HepG2 (cell line): Measurements from ENCODE around the gene FAT1. TPM values are rescaled to one million over a fixed set of nuclear protein-coding genes. Genes with fewer than 3 reads are reported as not detected.

ENCODE experiments used
- ATAC-seq: fragments of 200-7000 bp; cut with Tn5 transposase; 3 replicates; pipeline ENCODE4 v1.9.1; 2020; ENCODE audit warnings: mild to moderate bottlenecking, moderate library complexity
- BruUV-seq: library from RNA; stranded (reverse); fragments of 400-500 nt; replicated peaks from 2 replicates; lab custom pipeline; 2021; lab: Mats Ljungman, UMichigan
- CTCF ChIA-PET: fragments of 300-600 bp; formaldehyde crosslinking; extraction: SDS; loops from one replicate; lab custom pipeline; 2021; ENCODE audit warnings: low total read pairs, inconsistent platforms, low intra/inter-chr PET ratio; lab: Yijun Ruan, JAX
- POLR2A ChIA-PET: fragments of 350-600 bp; sonication (Branson Sonifier 250); formaldehyde crosslinking; loops from one replicate; lab custom pipeline; 2020; ENCODE audit warnings: antibody characterized with exemption, inconsistent platforms; lab: Yijun Ruan, JAX
- DNase-seq: peaks from one replicate; pipeline ENCODE4 v3.0.0-alpha.2; 2015; ENCODE audit warnings: low spot score
- FAIRE-seq: peaks from 3 replicates; lab custom pipeline; 2011; peaks lifted over from hg19 to GRCh38; lab: Jason Lieb, UNC
- H2AFZ ChIP-seq: one replicate; pipeline ENCODE4 v1.6.1; 2011; ENCODE audit warnings: low read length, inconsistent platforms
- H3K27ac ChIP-seq: fragments of 300-600 bp; 3 replicates; pipeline ENCODE4 v1.8.0; 2011; ENCODE audit warnings: mixed run types, mild to moderate bottlenecking, mixed read lengths, low read length, inconsistent platforms; ENCODE audit not compliant: insufficient read depth; ENCODE audit errors: extremely low read length
- H3K27me3 ChIP-seq, 2 experiments: fragments of 200-600 bp in 1 of 2; 2 replicates in 1 of 2; 3 replicates in 1 of 2; pipeline versions ENCODE4 v1.6.0 to v1.8.0; 2011; ENCODE audit warnings: low read length in 2 of 2, mild to moderate bottlenecking in 2 of 2, moderate library complexity in 2 of 2, inconsistent platforms in 1 of 2; ENCODE audit not compliant: insufficient read depth in 2 of 2, control insufficient read depth in 1 of 2
- H3K36me3 ChIP-seq, 2 experiments: fragments of 200-600 bp in 1 of 2; replicated peaks in 1 of 2; 2 replicates in 1 of 2; 3 replicates in 1 of 2; pipeline versions ENCODE4 v1.5.1 to v1.8.0; 2011; ENCODE audit warnings: low read length in 2 of 2, inconsistent platforms in 1 of 2; ENCODE audit not compliant: insufficient read depth in 2 of 2, control insufficient read depth in 1 of 2
- H3K4me1 ChIP-seq: 2 replicates; pipeline ENCODE4 v1.5.1; 2012; ENCODE audit warnings: low read length, inconsistent platforms; ENCODE audit not compliant: insufficient read depth
- H3K4me2 ChIP-seq: 2 replicates; pipeline ENCODE4 v1.6.0; 2011; ENCODE audit warnings: low read depth, low read length, inconsistent platforms
- H3K4me3 ChIP-seq, 3 experiments: fragments of 200-600 bp in 1 of 3; sonication (generic), shearing (Covaris generic) in 1 of 3; replicated peaks in 1 of 3; 2 replicates each; pipeline ENCODE4 v1.5.1; 2011 to 2016; ENCODE audit warnings: low read length in 3 of 3, inconsistent platforms in 2 of 3, low read depth in 2 of 3, mild to moderate bottlenecking in 2 of 3, control low read depth in 1 of 3, mixed read lengths in 1 of 3; ENCODE audit not compliant: insufficient read depth in 1 of 3
- H3K79me2 ChIP-seq: one replicate; pipeline ENCODE4 v1.6.1; 2011; ENCODE audit warnings: low read length, inconsistent platforms; ENCODE audit not compliant: insufficient read depth
- H3K9ac ChIP-seq: 2 replicates; pipeline ENCODE4 v1.6.0; 2011; ENCODE audit warnings: mild to moderate bottlenecking, low read depth, low read length, inconsistent platforms; ENCODE audit not compliant: insufficient read depth
- H3K9me3 ChIP-seq: 2 replicates; pipeline ENCODE4 v1.5.1; 2012; ENCODE audit warnings: mild to moderate bottlenecking, low read length
- H4K20me1 ChIP-seq: 2 replicates; pipeline ENCODE4 v1.6.0; 2011; ENCODE audit warnings: inconsistent platforms, mild to moderate bottlenecking, low read length, moderate library complexity; ENCODE audit not compliant: insufficient read depth
- GPBP1L1 ChIP-seq: sonication (generic); formaldehyde crosslinking; IDR thresholded peaks from 2 replicates; pipeline ENCODE4 v1.5.0; 2020; ENCODE audit warnings: mild to moderate bottlenecking, missing genetic modification reagents
- ISX ChIP-seq: sonication (generic); formaldehyde crosslinking; conservative IDR thresholded peaks from 2 replicates; pipeline ENCODE4 v1.5.0; 2020; ENCODE audit warnings: missing genetic modification reagents
- KDM5B ChIP-seq: sonication (generic); formaldehyde crosslinking; IDR thresholded peaks from 2 replicates; pipeline ENCODE4 v1.4.0; 2020; ENCODE audit warnings: missing genetic modification reagents, mild to moderate bottlenecking, borderline replicate concordance
- MAF1 ChIP-seq: sonication (generic); formaldehyde crosslinking; IDR thresholded peaks from 2 replicates; pipeline ENCODE4 v1.5.0; 2020; ENCODE audit warnings: missing genetic modification reagents, borderline replicate concordance
- TBX2 ChIP-seq: sonication (generic); formaldehyde crosslinking; IDR thresholded peaks from 2 replicates; pipeline ENCODE4 v1.5.0; 2020; ENCODE audit warnings: missing genetic modification reagents, mild to moderate bottlenecking, borderline replicate concordance
- USF2 ChIP-seq, 2 experiments: sonication (generic) in 1 of 2; formaldehyde crosslinking in 1 of 2; IDR thresholded peaks; 2 replicates each; pipeline versions ENCODE4 v1.5.1 to v1.6.1; 2011 to 2020; ENCODE audit warnings: borderline replicate concordance in 1 of 2, low read depth in 1 of 2, low read length in 1 of 2, mild to moderate bottlenecking in 1 of 2, missing genetic modification reagents in 1 of 2, moderate library complexity in 1 of 2
- YEATS2 ChIP-seq: sonication (generic); formaldehyde crosslinking; IDR thresholded peaks from 2 replicates; pipeline ENCODE4 v1.4.0; 2020; ENCODE audit warnings: missing genetic modification reagents, borderline replicate concordance
- ZNF44 ChIP-seq: sonication (generic); formaldehyde crosslinking; IDR thresholded peaks from 2 replicates; pipeline ENCODE4 v1.5.1; 2020; ENCODE audit warnings: mild to moderate bottlenecking, missing genetic modification reagents
- ZNF589 ChIP-seq: sonication (generic); formaldehyde crosslinking; conservative IDR thresholded peaks from 2 replicates; pipeline ENCODE4 v1.8.0; 2022; ENCODE audit warnings: mild to moderate bottlenecking, moderate library complexity, missing genetic modification reagents
- ZNF615 ChIP-seq: sonication (generic); formaldehyde crosslinking; IDR thresholded peaks from 2 replicates; pipeline ENCODE4 v1.5.0; 2020; ENCODE audit warnings: mild to moderate bottlenecking, missing genetic modification reagents, borderline replicate concordance
- WGBS: methylation state at CpG from one replicate; pipeline ENCODE4 v1.1.6; 2017; ENCODE audit warnings: low lambda C conversion rate; 5-methylcytosine and 5-hydroxymethylcytosine counted together
- in situ Hi-C: cut with HindIII; loops from 2 replicates; pipeline ENCODE4 v1.10.0; 2017; ENCODE audit warnings: low pct_unique_long_range_greater_than_20kb; ENCODE audit not compliant: extremely low pct_ligation_motif_present
- intact Hi-C: fragments of 100-400 bp; cut with micrococcal nuclease; formaldehyde crosslinking; loops from one replicate; pipeline ENCODE4 v1.10.0; 2022; ENCODE audit not compliant: unreplicated experiment
- polyA plus RNA-seq, 8 experiments: library from polyadenylated mRNA; depleted of rRNA in 3 of 8; stranded (reverse) in 7 of 8; unstranded in 1 of 8; fragments of >200 nt; fragmentation: Illumina TruSeq in 4 of 8; extraction: Trizol in 4 of 8; gene quantifications; 2 replicates each; pipeline versions ENCODE4 v1.2.1 to v1.2.3, GENCODE V29; 2011 to 2016; ENCODE audit warnings: low read depth in 4 of 8, missing spikeins in 1 of 8, mixed read lengths in 1 of 8; ENCODE audit not compliant: insufficient read depth in 1 of 8
- total RNA-seq, 5 experiments: library from RNA; depleted of rRNA; stranded (reverse); fragments of >200 nt; fragmentation: Illumina TruSeq; extraction: Trizol; gene quantifications; 2 replicates each; pipeline ENCODE4 v1.2.3, GENCODE V29; 2016; ENCODE audit warnings: low read depth in 1 of 5

Gene FAT1
- total and polyA plus RNA-seq, 2 of the 13 experiments (the other 11 are each of a cell fraction or from before 2014, with no cell fraction given) = 185 to 216 TPM

DNA sequence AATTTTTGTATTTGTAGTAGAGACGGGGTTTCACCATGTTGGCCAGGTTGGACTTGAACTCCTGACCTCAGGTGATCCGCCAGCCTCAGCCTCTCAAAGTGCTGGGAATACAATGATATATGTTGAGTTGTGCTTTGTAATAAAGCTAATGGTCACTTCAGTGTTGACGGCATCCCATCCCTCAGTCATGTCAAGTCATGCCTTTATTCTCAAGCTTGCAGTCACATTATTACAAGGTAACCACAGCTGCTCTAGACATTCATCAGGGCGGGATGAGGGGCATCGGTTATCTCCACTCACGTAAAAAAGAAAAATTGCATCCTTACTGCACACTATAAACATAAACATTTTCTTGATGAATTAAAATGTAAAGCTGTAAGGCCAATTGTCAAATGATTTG lies 12.8 kb upstream of the FAT1 start:
- no peak overlapping the region for H3K4me3 ChIP-seq
- ATAC-seq = no peak
- DNase-seq = no peak
- in situ Hi-C loops (loop anchor here (25.0 kb wide), 1 partner anchor 201 kb away; no protein-coding TSS in a partner anchor), intact Hi-C loops (no loop called here)
- FAIRE-seq = no peak
- H2AFZ ChIP-seq = no peak overlapping the region
- TF ChIP-seq ZNF615 (CRISPR knock-in tag) (no peak), KDM5B (no peak), MAF1 (CRISPR knock-in tag) (no peak), ZNF589 (no peak), ISX (CRISPR knock-in tag) (no peak), GPBP1L1 (CRISPR knock-in tag) (no peak), USF2 (IDR thresholded peaks at IDR 0.05; ENCODE audit: low read depth, low read length) (no peak), USF2 (CRISPR knock-in tag; IDR thresholded peaks at IDR 0.05; ENCODE audit: borderline replicate concordance) (no peak), ZNF44 (no peak), TBX2 (CRISPR knock-in tag) (no peak), YEATS2 (CRISPR knock-in tag) (no peak)
- H3K9me3 ChIP-seq = no peaks in the 10 kb centered on the region
- no peak overlapping the region for H3K9ac ChIP-seq
- WGBS = 86% methylated on average over 6 of the region's 6 CpGs
- ChIA-PET POLR2A (interaction anchor here (1.0 to 1.7 kb wide), 4 partner anchors 13 to 45 kb away, joined by 3 to 10 read pairs (median 4); partner anchors contain the start of gene FAT1), CTCF (no interaction called here)
- no peaks in the 10 kb centered on the region for H3K27me3 ChIP-seq
- H4K20me1 ChIP-seq = no peaks in the 10 kb centered on the region
- no TSS peak for BruUV-seq
- H3K79me2 ChIP-seq = no peaks in the 10 kb centered on the region
- peaks cover 51% of the 10 kb centered on the region for H3K4me1 ChIP-seq
- no peaks in the 10 kb centered on the region for H3K36me3 ChIP-seq
- no peak overlapping the region for H3K4me2 ChIP-seq
- no peak overlapping the region for H3K27ac ChIP-seq
